Measurements from ENCODE around the gene ACVR2B. TPM values are rescaled to one million over a fixed set of nuclear protein-coding genes. Genes with fewer than 3 reads are reported as not detected.

Gene ACVR2B
- total and polyA plus RNA-seq, 8 donors = 0.61 to 11.0 (median 1.7) TPM

DNA sequence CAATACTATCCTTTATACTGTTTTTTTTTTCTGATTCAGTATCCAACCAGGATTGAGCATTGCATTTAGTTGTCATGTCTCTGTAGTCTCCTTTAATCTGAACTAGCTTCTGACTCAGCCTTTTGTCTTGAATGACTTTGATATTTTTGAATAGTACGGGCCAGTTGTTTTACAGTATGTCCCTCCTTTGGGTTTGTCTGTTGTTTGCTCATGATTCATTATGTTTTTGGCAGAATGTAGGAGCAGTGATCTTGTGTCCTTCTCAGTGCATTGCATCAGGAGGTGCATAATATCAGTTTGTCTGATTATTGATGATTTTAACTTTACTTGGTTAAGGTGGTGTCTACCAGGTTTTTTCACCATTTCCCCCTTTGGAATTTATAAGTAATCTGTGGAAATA lies 63.0 kb downstream of the ACVR2B start:
- Histone ChIP-seq H3K9me3 (no peaks in the 10 kb centered on the region), H3K36me3 (peaks cover 0 to 56% (median 34%) of the 10 kb centered on the region in 4 donors), H3K4me3 (no peak overlapping the region), H3K4me1 (no peaks in the 10 kb centered on the region), H3K27ac (no peak overlapping the region), H3K27me3 (no peaks in the 10 kb centered on the region)
- TF ChIP-seq POLR2AphosphoS5 (IDR thresholded peaks at IDR 0.05) = no peak
- TF ChIP-seq, protein P1, sequence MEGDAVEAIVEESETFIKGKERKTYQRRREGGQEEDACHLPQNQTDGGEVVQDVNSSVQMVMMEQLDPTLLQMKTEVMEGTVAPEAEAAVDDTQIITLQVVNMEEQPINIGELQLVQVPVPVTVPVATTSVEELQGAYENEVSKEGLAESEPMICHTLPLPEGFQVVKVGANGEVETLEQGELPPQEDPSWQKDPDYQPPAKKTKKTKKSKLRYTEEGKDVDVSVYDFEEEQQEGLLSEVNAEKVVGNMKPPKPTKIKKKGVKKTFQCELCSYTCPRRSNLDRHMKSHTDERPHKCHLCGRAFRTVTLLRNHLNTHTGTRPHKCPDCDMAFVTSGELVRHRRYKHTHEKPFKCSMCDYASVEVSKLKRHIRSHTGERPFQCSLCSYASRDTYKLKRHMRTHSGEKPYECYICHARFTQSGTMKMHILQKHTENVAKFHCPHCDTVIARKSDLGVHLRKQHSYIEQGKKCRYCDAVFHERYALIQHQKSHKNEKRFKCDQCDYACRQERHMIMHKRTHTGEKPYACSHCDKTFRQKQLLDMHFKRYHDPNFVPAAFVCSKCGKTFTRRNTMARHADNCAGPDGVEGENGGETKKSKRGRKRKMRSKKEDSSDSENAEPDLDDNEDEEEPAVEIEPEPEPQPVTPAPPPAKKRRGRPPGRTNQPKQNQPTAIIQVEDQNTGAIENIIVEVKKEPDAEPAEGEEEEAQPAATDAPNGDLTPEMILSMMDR (IDR thresholded peaks at IDR 0.05) = no peak
- TF ChIP-seq POLR2A (IDR thresholded peaks at IDR 0.05) = no peak
- no peak for TF ChIP-seq EP300 (IDR thresholded peaks at IDR 0.05)
- no peak for DNase-seq
- intact Hi-C loops (cut with DNase I; ENCODE audit: low total_unique reads) = no loop called here
- 0 to 97% (median 50%) methylated on average over 1 of the region's 1 CpG for WGBS, 5 donors

GRCh38 chr3:38519000-38519399 lies 65.3 kb downstream of the ACVR2B start:
- Histone ChIP-seq H3K9me3 (no peaks in the 10 kb centered on the region), H3K4me1 (no peaks in the 10 kb centered on the region), H3K4me3 (no peak overlapping the region), H3K27me3 (no peaks in the 10 kb centered on the region), H3K36me3 (peaks cover 5 to 53% (median 37%) of the 10 kb centered on the region in 4 donors), H3K27ac (no peak overlapping the region)
- WGBS, 5 donors = 64 to 94% (median 79%) methylated on average over 1 of the region's 1 CpG
- no peak for DNase-seq
- no peak for TF ChIP-seq POLR2AphosphoS5 (IDR thresholded peaks at IDR 0.05)
- TF ChIP-seq, protein P1 (IDR thresholded peaks at IDR 0.05) = no peak
- intact Hi-C loops (cut with DNase I; ENCODE audit: low total_unique reads) = no loop called here

GRCh38 chr3:38519651-38520050 lies 66.0 kb downstream of the ACVR2B start:
- WGBS, 5 donors = 32 to 48% (median 43%) methylated on average over 5 of the region's 5 CpGs
- intact Hi-C loops (cut with DNase I; ENCODE audit: low total_unique reads) = no loop called here
- Histone ChIP-seq H3K27me3 (no peaks in the 10 kb centered on the region), H3K4me1 (no peaks in the 10 kb centered on the region), H3K9me3 (no peaks in the 10 kb centered on the region), H3K4me3 (no peak overlapping the region), H3K36me3 (peaks cover 10 to 53% (median 37%) of the 10 kb centered on the region in 4 donors), H3K27ac (no peak overlapping the region)
- no peak for DNase-seq
- no peak for TF ChIP-seq EP300 (IDR thresholded peaks at IDR 0.05)
- TF ChIP-seq, protein P1 (IDR thresholded peaks at IDR 0.05) = no peak
- no peak for TF ChIP-seq POLR2A (IDR thresholded peaks at IDR 0.05)
- TF ChIP-seq POLR2AphosphoS5 (IDR thresholded peaks at IDR 0.05) = no peak

- no peaks in the 10 kb centered on the region for H3K9me3 ChIP-seq
- no peak for TF ChIP-seq POLR2A (IDR thresholded peaks at IDR 0.05)
- TF ChIP-seq, protein P1 (IDR thresholded peaks at IDR 0.05) = peak in 5 of 7 experiments; percentile 73 to 92 (median 83)
- no peak for TF ChIP-seq EP300 (IDR thresholded peaks at IDR 0.05)
- intact Hi-C loops (cut with DNase I; ENCODE audit: low total_unique reads) = no loop called here
Observed at GRCh38 chr3:38521391-38521987, 67.8 kb downstream of the ACVR2B start.

More at GRCh38 chr3:38521391-38521987, 67.8 kb downstream of the ACVR2B start:
- Histone ChIP-seq H3K27ac (no peak overlapping the region), H3K27me3 (no peaks in the 10 kb centered on the region), H3K4me1 (no peaks in the 10 kb centered on the region), H3K4me3 (no peak overlapping the region), H3K36me3 (peaks cover 14 to 59% (median 43%) of the 10 kb centered on the region in 4 donors)
- WGBS, 5 donors = 1 to 5% (median 3%) methylated on average over 5 of the region's 5 CpGs
- peak; percentile 73 to 89 for DNase-seq

All from stomach (tissue), 9 donors.